ENCODE data around the gene TPPP3.

Gene TPPP3

GRCh38 chr16:67342616-67343015 lies 50.7 kb downstream of the TPPP3 start:
- no peak for DNase-seq (ENCODE audit: low read depth)

GRCh38 chr16:67341250-67341649 lies 52.0 kb downstream of the TPPP3 start:
- DNase-seq (ENCODE audit: low read depth): no peak
